ENCODE measurements around the gene P3H1.

Gene P3H1

GRCh38 chr1:42776502-42776901 lies 9.7 kb upstream of the P3H1 start:
- in situ Hi-C loops (cut with MboI; ENCODE audit: low sequenced_read_pairs, unreplicated experiment) = no loop called here
- TF ChIP-seq CTCF (IDR thresholded peaks at IDR 0.05; ENCODE audit: borderline replicate concordance, control extremely low read depth, extremely low read depth, insufficient read depth, missing control alignments) = no peak
- no peak for DNase-seq (ENCODE audit: low spot score)

- in situ Hi-C loops (cut with MboI; ENCODE audit: low sequenced_read_pairs, unreplicated experiment) = no loop called here
- no peak for TF ChIP-seq CTCF (IDR thresholded peaks at IDR 0.05; ENCODE audit: borderline replicate concordance, control extremely low read depth, extremely low read depth, insufficient read depth, missing control alignments)
- no peak for DNase-seq (ENCODE audit: low spot score)
Observed at GRCh38 chr1:42774928-42775526, 8.2 kb upstream of the P3H1 start.

- DNase-seq (ENCODE audit: low spot score) = no peak
- in situ Hi-C loops (cut with MboI; ENCODE audit: low sequenced_read_pairs, unreplicated experiment) = no loop called here
- no peak for TF ChIP-seq CTCF (IDR thresholded peaks at IDR 0.05; ENCODE audit: borderline replicate concordance, control extremely low read depth, extremely low read depth, insufficient read depth, missing control alignments)
Observed at GRCh38 chr1:42773420-42773819, 6.6 kb upstream of the P3H1 start.

- DNase-seq (ENCODE audit: low spot score) = no peak
- TF ChIP-seq CTCF (IDR thresholded peaks at IDR 0.05; ENCODE audit: borderline replicate concordance, control extremely low read depth, extremely low read depth, insufficient read depth, missing control alignments) = no peak
- in situ Hi-C loops (cut with MboI; ENCODE audit: low sequenced_read_pairs, unreplicated experiment) = no loop called here
Observed at GRCh38 chr1:42769811-42770210, 3.0 kb upstream of the P3H1 start.

GRCh38 chr1:42768172-42768571 lies 1.3 kb upstream of the P3H1 start:
- no peak for DNase-seq (ENCODE audit: low spot score)
- in situ Hi-C loops (cut with MboI; ENCODE audit: low sequenced_read_pairs, unreplicated experiment) = no loop called here
- no peak for TF ChIP-seq CTCF (IDR thresholded peaks at IDR 0.05; ENCODE audit: borderline replicate concordance, control extremely low read depth, extremely low read depth, insufficient read depth, missing control alignments)

GRCh38 chr1:42767510-42768000 lies 727 bp upstream of the P3H1 start:
- DNase-seq (ENCODE audit: low spot score) = no peak
- in situ Hi-C loops (cut with MboI; ENCODE audit: low sequenced_read_pairs, unreplicated experiment) = no loop called here
- TF ChIP-seq CTCF (IDR thresholded peaks at IDR 0.05; ENCODE audit: borderline replicate concordance, control extremely low read depth, extremely low read depth, insufficient read depth, missing control alignments) = no peak

All from GM13976 (cell line).